Measurements from ENCODE around the gene CDH23. TPM values are rescaled to one million over a fixed set of nuclear protein-coding genes. Genes with fewer than 3 reads are reported as not detected.

Gene CDH23
- polyA plus RNA-seq, 1 donor (not counting 4 experiments of a cell fraction or from before 2014, with no cell fraction given) = 0.01 TPM

DNA sequence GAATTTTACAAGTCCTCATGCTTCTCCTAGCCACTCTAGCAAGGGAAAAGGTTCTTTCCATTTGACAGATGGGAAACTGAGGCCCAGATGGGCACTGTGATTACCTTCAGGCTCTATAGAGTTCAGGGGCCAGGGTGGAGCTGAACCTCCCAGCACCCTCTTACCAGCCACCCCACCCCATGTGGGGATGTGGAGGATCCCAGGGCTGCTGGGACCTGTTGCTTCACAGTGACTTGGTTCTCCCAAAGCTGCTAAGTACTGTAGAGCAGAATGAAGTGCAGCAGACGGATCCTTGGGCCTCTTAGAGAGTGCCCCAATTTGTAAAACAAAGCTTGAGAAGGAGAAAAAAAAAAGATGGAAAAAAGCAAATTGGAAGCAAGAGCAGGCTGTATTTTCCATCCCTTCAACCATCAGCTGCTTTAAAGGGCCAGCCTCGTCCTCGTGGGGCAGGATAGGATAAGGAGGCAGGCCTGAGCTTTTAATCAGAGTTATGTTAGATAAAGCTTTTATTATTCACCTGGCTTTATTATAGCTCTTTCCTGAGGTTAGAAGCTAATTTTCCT lies 147.0 kb downstream of the CDH23 start:
- no peaks in the 10 kb centered on the region for H3K9me3 ChIP-seq (ENCODE audit: control insufficient read depth, low read depth, low read length)
- H3K79me2 ChIP-seq (ENCODE audit: control insufficient read depth, insufficient read depth, low read length) = no peaks in the 10 kb centered on the region
- peaks cover 20% of the 10 kb centered on the region for H3K27me3 ChIP-seq (ENCODE audit: control insufficient read depth, extremely low read depth, insufficient read depth, low read length)
- no peak overlapping the region for H3K27ac ChIP-seq (ENCODE audit: control insufficient read depth, insufficient read depth, low read length)
- no peaks in the 10 kb centered on the region for H4K20me1 ChIP-seq (ENCODE audit: control insufficient read depth, extremely low read depth, insufficient read depth, low read length)
- TF ChIP-seq, protein P1, sequence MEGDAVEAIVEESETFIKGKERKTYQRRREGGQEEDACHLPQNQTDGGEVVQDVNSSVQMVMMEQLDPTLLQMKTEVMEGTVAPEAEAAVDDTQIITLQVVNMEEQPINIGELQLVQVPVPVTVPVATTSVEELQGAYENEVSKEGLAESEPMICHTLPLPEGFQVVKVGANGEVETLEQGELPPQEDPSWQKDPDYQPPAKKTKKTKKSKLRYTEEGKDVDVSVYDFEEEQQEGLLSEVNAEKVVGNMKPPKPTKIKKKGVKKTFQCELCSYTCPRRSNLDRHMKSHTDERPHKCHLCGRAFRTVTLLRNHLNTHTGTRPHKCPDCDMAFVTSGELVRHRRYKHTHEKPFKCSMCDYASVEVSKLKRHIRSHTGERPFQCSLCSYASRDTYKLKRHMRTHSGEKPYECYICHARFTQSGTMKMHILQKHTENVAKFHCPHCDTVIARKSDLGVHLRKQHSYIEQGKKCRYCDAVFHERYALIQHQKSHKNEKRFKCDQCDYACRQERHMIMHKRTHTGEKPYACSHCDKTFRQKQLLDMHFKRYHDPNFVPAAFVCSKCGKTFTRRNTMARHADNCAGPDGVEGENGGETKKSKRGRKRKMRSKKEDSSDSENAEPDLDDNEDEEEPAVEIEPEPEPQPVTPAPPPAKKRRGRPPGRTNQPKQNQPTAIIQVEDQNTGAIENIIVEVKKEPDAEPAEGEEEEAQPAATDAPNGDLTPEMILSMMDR (optimal IDR thresholded peaks at IDR 0.05 in 1 of 3, IDR thresholded peaks at IDR 0.05 in 1 of 3, conservative IDR thresholded peaks at IDR 0.05 in 1 of 3; ENCODE audit: extremely low read depth in 1 of 3, insufficient read depth in 2 of 3, low read length in 3 of 3) = no peak
- TF ChIP-seq EZH2 (IDR thresholded peaks at IDR 0.05; ENCODE audit: low read length) = no peak
- H2AFZ ChIP-seq (ENCODE audit: control insufficient read depth, low read length) = no peak overlapping the region
- H3K9ac ChIP-seq (ENCODE audit: control insufficient read depth, extremely low read depth, insufficient read depth, low read length) = no peak overlapping the region
- H3K36me3 ChIP-seq (ENCODE audit: control insufficient read depth in 2 of 2, extremely low read depth in 1 of 2, insufficient read depth in 2 of 2, low read length in 2 of 2) = no peaks in the 10 kb centered on the region
- FAIRE-seq = no peak
- H3K4me2 ChIP-seq (ENCODE audit: control insufficient read depth, extremely low read depth, insufficient read depth, low read depth, low read length) = no peak overlapping the region
- dilution Hi-C loops (cut with MboI; ENCODE audit: extremely low pct_ligation_motif_present, low sequenced_read_pairs) = no loop called here
- no peak overlapping the region for H3K4me3 ChIP-seq (ENCODE audit: control insufficient read depth in 2 of 3, extremely low read depth in 1 of 3, insufficient read depth in 2 of 3, low read depth in 1 of 3, low read length in 3 of 3)
- peaks cover 6% of the 10 kb centered on the region for H3K4me1 ChIP-seq (ENCODE audit: control insufficient read depth, extremely low read depth, insufficient read depth, low read length)
- no peak for DNase-seq (ENCODE audit: low read depth, low spot score)
- no peaks in the 10 kb centered on the region for H3K9me1 ChIP-seq (ENCODE audit: control insufficient read depth, extremely low read depth, insufficient read depth, low read length)

DNA sequence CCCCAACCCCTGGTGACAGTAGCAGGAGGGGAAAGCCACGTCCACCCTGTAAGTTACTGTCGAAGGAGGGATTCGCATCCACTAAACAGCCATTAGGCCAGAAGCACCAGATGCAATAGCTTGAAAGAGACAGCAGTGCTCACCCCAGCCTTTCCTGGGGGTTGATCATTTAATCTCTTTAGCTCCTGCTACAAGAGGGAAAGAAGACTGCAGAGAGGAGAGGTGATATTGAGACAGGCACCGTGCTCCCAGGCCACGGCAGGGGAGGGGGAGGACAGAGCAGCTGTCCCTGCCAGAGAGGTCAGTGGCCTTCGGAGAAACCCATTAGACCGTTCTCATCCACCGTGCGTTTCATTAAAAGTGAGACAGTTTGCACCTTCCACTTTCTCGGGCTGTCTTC lies 148.3 kb downstream of the CDH23 start:
- dilution Hi-C loops (cut with MboI; ENCODE audit: extremely low pct_ligation_motif_present, low sequenced_read_pairs) = no loop called here

More for the DNA sequence above, 148.3 kb downstream of the CDH23 start:
- H3K4me2 ChIP-seq (ENCODE audit: control insufficient read depth, extremely low read depth, insufficient read depth, low read depth, low read length) = no peak overlapping the region
- FAIRE-seq (no peak), DNase-seq (ENCODE audit: low read depth, low spot score) (no peak)
- no peak overlapping the region for H3K9ac ChIP-seq (ENCODE audit: control insufficient read depth, extremely low read depth, insufficient read depth, low read length)
- H3K4me1 ChIP-seq (ENCODE audit: control insufficient read depth, extremely low read depth, insufficient read depth, low read length) = no peaks in the 10 kb centered on the region
- no peaks in the 10 kb centered on the region for H3K79me2 ChIP-seq (ENCODE audit: control insufficient read depth, insufficient read depth, low read length)
- H3K27me3 ChIP-seq (ENCODE audit: control insufficient read depth, extremely low read depth, insufficient read depth, low read length) = peaks cover 20% of the 10 kb centered on the region
- H3K36me3 ChIP-seq (ENCODE audit: control insufficient read depth in 2 of 2, extremely low read depth in 1 of 2, insufficient read depth in 2 of 2, low read length in 2 of 2) = no peaks in the 10 kb centered on the region
- H3K9me1 ChIP-seq (ENCODE audit: control insufficient read depth, extremely low read depth, insufficient read depth, low read length) = no peaks in the 10 kb centered on the region
- H3K27ac ChIP-seq (ENCODE audit: control insufficient read depth, insufficient read depth, low read length) = no peak overlapping the region
- no peaks in the 10 kb centered on the region for H4K20me1 ChIP-seq (ENCODE audit: control insufficient read depth, extremely low read depth, insufficient read depth, low read length)
- no peak overlapping the region for H3K4me3 ChIP-seq (ENCODE audit: control insufficient read depth in 2 of 3, extremely low read depth in 1 of 3, insufficient read depth in 2 of 3, low read depth in 1 of 3, low read length in 3 of 3)
- no peak overlapping the region for H2AFZ ChIP-seq (ENCODE audit: control insufficient read depth, low read length)
- no peaks in the 10 kb centered on the region for H3K9me3 ChIP-seq (ENCODE audit: control insufficient read depth, low read depth, low read length)
- TF ChIP-seq, protein P1 (optimal IDR thresholded peaks at IDR 0.05 in 1 of 3, IDR thresholded peaks at IDR 0.05 in 1 of 3, conservative IDR thresholded peaks at IDR 0.05 in 1 of 3; ENCODE audit: extremely low read depth in 1 of 3, insufficient read depth in 2 of 3, low read length in 3 of 3) = no peak
- no peak for TF ChIP-seq EZH2 (IDR thresholded peaks at IDR 0.05; ENCODE audit: low read length)
